SU-DHL-6 (cell line): ENCODE measurements around the gene DDR2.

Experiments
- CTCF ChIP-seq: fragments of 200-600 bp; sonication (generic); IDR thresholded peaks from one replicate; pipeline ENCODE4 v1.5.1; 2017; ENCODE audit warnings: antibody characterized with exemption, mild to moderate bottlenecking, low read length, moderate library complexity; ENCODE audit not compliant: insufficient read depth, poor library complexity, severe bottlenecking
- EZH2phosphoT487 ChIP-seq: fragments of 200-600 bp; sonication (generic), shearing (Covaris generic); conservative IDR thresholded peaks from 2 replicates; pipeline ENCODE4 v1.6.1; 2018; ENCODE audit warnings: mild to moderate bottlenecking, antibody characterized with exemption, low read length, moderate library complexity, mixed read lengths

GRCh38 chr1:162740755-162741154 is 108.5 kb downstream of the DDR2 start:
- TF ChIP-seq CTCF (no peak), EZH2phosphoT487 (no peak)
